ENCODE data around the gene ARHGEF38.
"Not testable (repeated sequence)": the region's sequence is repeated elsewhere in the genome, so short reads cannot be mapped to it uniquely, and the experiment has no call there.

The ARHGEF38 gene

GRCh38 chr4:105662935-105663675, 110.7 kb downstream of the ARHGEF38 start:
- H3K9me3 ChIP-seq (ENCODE audit: control insufficient read depth, low read depth, low read length): no peaks in the 10 kb centered on the region

GRCh38 chr4:105666693-105667092, 114.3 kb downstream of the ARHGEF38 start:
- H3K9ac ChIP-seq (ENCODE audit: low read length): no peak overlapping the region
- no peaks in the 10 kb centered on the region for H3K4me1 ChIP-seq (ENCODE audit: control insufficient read depth, low read depth, low read length)
- H3K9me3 ChIP-seq (ENCODE audit: control insufficient read depth, low read depth, low read length): no peaks in the 10 kb centered on the region
- H3K27ac ChIP-seq (ENCODE audit: low read length): no peak overlapping the region
- H3K36me3 ChIP-seq (ENCODE audit: control insufficient read depth, low read depth, low read length): no peaks in the 10 kb centered on the region
- H3K27me3 ChIP-seq (ENCODE audit: control insufficient read depth, insufficient read depth, low read length): no peaks in the 10 kb centered on the region
- H3K4me3 ChIP-seq (ENCODE audit: low read length): no peak overlapping the region

More at GRCh38 chr4:105662935-105663675, 110.7 kb downstream of the ARHGEF38 start:
- no peaks in the 10 kb centered on the region for H3K27me3 ChIP-seq (ENCODE audit: control insufficient read depth, insufficient read depth, low read length)
- H3K27ac ChIP-seq (ENCODE audit: low read length): no peak overlapping the region
- no peak overlapping the region for H3K4me3 ChIP-seq (ENCODE audit: low read length)
- H3K36me3 ChIP-seq (ENCODE audit: control insufficient read depth, low read depth, low read length): no peaks in the 10 kb centered on the region
- H3K9ac ChIP-seq (ENCODE audit: low read length): no peak overlapping the region
- no peaks in the 10 kb centered on the region for H3K4me1 ChIP-seq (ENCODE audit: control insufficient read depth, low read depth, low read length)

- Histone ChIP-seq H3K9ac (ENCODE audit: low read length) (no peak overlapping the region), H3K36me3 (ENCODE audit: control insufficient read depth, low read depth, low read length) (no peaks in the 10 kb centered on the region), H3K4me3 (ENCODE audit: low read length) (no peak overlapping the region), H3K4me1 (ENCODE audit: control insufficient read depth, low read depth, low read length) (no peaks in the 10 kb centered on the region), H3K27me3 (ENCODE audit: control insufficient read depth, insufficient read depth, low read length) (no peaks in the 10 kb centered on the region), H3K27ac (ENCODE audit: low read length) (no peak overlapping the region), H3K9me3 (ENCODE audit: control insufficient read depth, low read depth, low read length) (no peaks in the 10 kb centered on the region)
Observed at GRCh38 chr4:105670684-105671083, 118.3 kb downstream of the ARHGEF38 start.

GRCh38 chr4:105671301-105671700, 118.9 kb downstream of the ARHGEF38 start:
- Histone ChIP-seq H3K4me3 (ENCODE audit: low read length) (no peak overlapping the region), H3K27me3 (ENCODE audit: control insufficient read depth, insufficient read depth, low read length) (no peaks in the 10 kb centered on the region), H3K27ac (ENCODE audit: low read length) (no peak overlapping the region), H3K9me3 (ENCODE audit: control insufficient read depth, low read depth, low read length) (no peaks in the 10 kb centered on the region), H3K4me1 (ENCODE audit: control insufficient read depth, low read depth, low read length) (no peaks in the 10 kb centered on the region), H3K9ac (ENCODE audit: low read length) (no peak overlapping the region), H3K36me3 (ENCODE audit: control insufficient read depth, low read depth, low read length) (no peaks in the 10 kb centered on the region)

GRCh38 chr4:105674011-105674410, 121.6 kb downstream of the ARHGEF38 start:
- H3K27ac ChIP-seq (ENCODE audit: low read length): no peak overlapping the region
- no peaks in the 10 kb centered on the region for H3K27me3 ChIP-seq (ENCODE audit: control insufficient read depth, insufficient read depth, low read length)
- no peaks in the 10 kb centered on the region for H3K36me3 ChIP-seq (ENCODE audit: control insufficient read depth, low read depth, low read length)
- no peaks in the 10 kb centered on the region for H3K9me3 ChIP-seq (ENCODE audit: control insufficient read depth, low read depth, low read length)
- H3K4me3 ChIP-seq (ENCODE audit: low read length): no peak overlapping the region
- peaks cover 3% of the 10 kb centered on the region for H3K4me1 ChIP-seq (ENCODE audit: control insufficient read depth, low read depth, low read length)
- no peak overlapping the region for H3K9ac ChIP-seq (ENCODE audit: low read length)

- H3K27me3 ChIP-seq (ENCODE audit: control insufficient read depth, insufficient read depth, low read length): no peaks in the 10 kb centered on the region
- no peak overlapping the region for H3K27ac ChIP-seq (ENCODE audit: low read length)
- H3K9me3 ChIP-seq (ENCODE audit: control insufficient read depth, low read depth, low read length): no peaks in the 10 kb centered on the region
- peaks cover 3% of the 10 kb centered on the region for H3K4me1 ChIP-seq (ENCODE audit: control insufficient read depth, low read depth, low read length)
- H3K4me3 ChIP-seq (ENCODE audit: low read length): no peak overlapping the region
- no peak overlapping the region for H3K9ac ChIP-seq (ENCODE audit: low read length)
- peaks cover under 1% of the 10 kb centered on the region for H3K36me3 ChIP-seq (ENCODE audit: control insufficient read depth, low read depth, low read length)
Observed at GRCh38 chr4:105677709-105678108, 125.3 kb downstream of the ARHGEF38 start.

GRCh38 chr4:105679186-105679585, 126.8 kb downstream of the ARHGEF38 start:
- peaks cover 3% of the 10 kb centered on the region for H3K4me1 ChIP-seq (ENCODE audit: control insufficient read depth, low read depth, low read length)
- H3K27me3 ChIP-seq (ENCODE audit: control insufficient read depth, insufficient read depth, low read length): no peaks in the 10 kb centered on the region
- H3K9ac ChIP-seq (ENCODE audit: low read length): no peak overlapping the region
- H3K27ac ChIP-seq (ENCODE audit: low read length): no peak overlapping the region
- no peak overlapping the region for H3K4me3 ChIP-seq (ENCODE audit: low read length)
- H3K9me3 ChIP-seq (ENCODE audit: control insufficient read depth, low read depth, low read length): no peaks in the 10 kb centered on the region
- H3K36me3 ChIP-seq (ENCODE audit: control insufficient read depth, low read depth, low read length): peaks cover 4% of the 10 kb centered on the region

- Histone ChIP-seq H3K4me3 (ENCODE audit: low read length) (no peak overlapping the region), H3K36me3 (ENCODE audit: control insufficient read depth, low read depth, low read length) (peaks cover 9% of the 10 kb centered on the region), H3K27me3 (ENCODE audit: control insufficient read depth, insufficient read depth, low read length) (no peaks in the 10 kb centered on the region), H3K4me1 (ENCODE audit: control insufficient read depth, low read depth, low read length) (no peaks in the 10 kb centered on the region), H3K9me3 (ENCODE audit: control insufficient read depth, low read depth, low read length) (no peaks in the 10 kb centered on the region), H3K9ac (ENCODE audit: low read length) (no peak overlapping the region), H3K27ac (ENCODE audit: low read length) (no peak overlapping the region)
Observed at GRCh38 chr4:105683038-105683437, 130.6 kb downstream of the ARHGEF38 start.

- no peak overlapping the region for H3K4me3 ChIP-seq (ENCODE audit: low read length)
- peaks cover 9% of the 10 kb centered on the region for H3K36me3 ChIP-seq (ENCODE audit: control insufficient read depth, low read depth, low read length)
- H3K27me3 ChIP-seq (ENCODE audit: control insufficient read depth, insufficient read depth, low read length): no peaks in the 10 kb centered on the region
- no peaks in the 10 kb centered on the region for H3K4me1 ChIP-seq (ENCODE audit: control insufficient read depth, low read depth, low read length)
- H3K27ac ChIP-seq (ENCODE audit: low read length): no peak overlapping the region
- no peaks in the 10 kb centered on the region for H3K9me3 ChIP-seq (ENCODE audit: control insufficient read depth, low read depth, low read length)
- no peak overlapping the region for H3K9ac ChIP-seq (ENCODE audit: low read length)
Observed at GRCh38 chr4:105686571-105686970, 134.2 kb downstream of the ARHGEF38 start.

GRCh38 chr4:105694812-105695211, 142.4 kb downstream of the ARHGEF38 start:
- not testable (repeated sequence) for H3K4me3 ChIP-seq (ENCODE audit: low read length)

GRCh38 chr4:105695832-105696231, 143.4 kb downstream of the ARHGEF38 start:
- not testable (repeated sequence) for H3K27ac ChIP-seq (ENCODE audit: low read length); H3K36me3 ChIP-seq (ENCODE audit: control insufficient read depth, low read depth, low read length); H3K9me3 ChIP-seq (ENCODE audit: control insufficient read depth, low read depth, low read length); H3K9ac ChIP-seq (ENCODE audit: low read length); H3K4me3 ChIP-seq (ENCODE audit: low read length); H3K4me1 ChIP-seq (ENCODE audit: control insufficient read depth, low read depth, low read length); H3K27me3 ChIP-seq (ENCODE audit: control insufficient read depth, insufficient read depth, low read length)

More at GRCh38 chr4:105694812-105695211, 142.4 kb downstream of the ARHGEF38 start:
- H3K4me1 ChIP-seq (ENCODE audit: control insufficient read depth, low read depth, low read length); H3K27me3 ChIP-seq (ENCODE audit: control insufficient read depth, insufficient read depth, low read length); H3K36me3 ChIP-seq (ENCODE audit: control insufficient read depth, low read depth, low read length); H3K9me3 ChIP-seq (ENCODE audit: control insufficient read depth, low read depth, low read length); H3K27ac ChIP-seq (ENCODE audit: low read length); H3K9ac ChIP-seq (ENCODE audit: low read length): not testable (repeated sequence)

- Histone ChIP-seq H3K9me3 (ENCODE audit: control insufficient read depth, low read depth, low read length) (no peaks in the 10 kb centered on the region), H3K4me3 (ENCODE audit: low read length) (no peak overlapping the region), H3K4me1 (ENCODE audit: control insufficient read depth, low read depth, low read length) (no peaks in the 10 kb centered on the region), H3K27ac (ENCODE audit: low read length) (no peak overlapping the region), H3K36me3 (ENCODE audit: control insufficient read depth, low read depth, low read length) (no peaks in the 10 kb centered on the region), H3K9ac (ENCODE audit: low read length) (no peak overlapping the region), H3K27me3 (ENCODE audit: control insufficient read depth, insufficient read depth, low read length) (no peaks in the 10 kb centered on the region)
Observed at GRCh38 chr4:105698607-105699006, 146.2 kb downstream of the ARHGEF38 start.
